HepG2 (cell line): ENCODE data around the gene MRFAP1.

Experiments used
- ERF ChIP-seq: IDR thresholded peaks from 2 replicates; pipeline ENCODE4 v1.6.1; 2018; ENCODE audit warnings: missing biosample characterization, missing genetic modification reagents
- NFRKB ChIP-seq: fragments of 450-650 bp; IDR thresholded peaks from 2 replicates; pipeline ENCODE4 v1.6.1; 2017
- POLR2AphosphoS5 ChIP-seq: IDR thresholded peaks from 2 replicates; pipeline ENCODE4 v1.6.1; 2012; ENCODE audit warnings: low read depth, low read length
- TF ChIP-seq, protein P1 (sequence below): sonication (generic); formaldehyde crosslinking; IDR thresholded peaks from 2 replicates; pipeline ENCODE4 v1.5.0; 2020; ENCODE audit warnings: mild to moderate bottlenecking, missing genetic modification reagents, moderate library complexity

DNA sequence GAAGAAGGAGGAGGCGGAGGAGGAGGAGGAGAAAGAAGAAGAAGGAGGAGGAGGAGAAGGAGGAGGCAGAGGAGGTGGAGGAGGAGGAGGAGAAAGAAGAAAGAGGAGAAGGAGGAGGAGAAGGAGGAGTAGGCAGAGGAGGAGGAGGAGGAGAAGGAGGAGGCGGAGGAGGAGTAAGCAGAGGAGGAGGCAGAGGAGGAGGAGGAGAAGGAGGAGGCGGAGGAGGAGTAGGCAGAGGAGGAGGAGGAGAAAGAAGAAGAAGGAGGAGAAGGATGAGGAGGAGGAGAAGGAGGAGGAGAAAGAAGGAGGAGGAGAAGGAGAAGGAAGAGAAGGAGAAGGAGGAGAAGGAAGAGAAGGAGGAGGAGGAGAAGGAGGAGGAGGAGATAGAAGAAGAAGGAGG, 19.9 kb downstream of the MRFAP1 start:
- TF ChIP-seq POLR2AphosphoS5: no peak
- no peak for TF ChIP-seq NFRKB
- TF ChIP-seq, protein P1, sequence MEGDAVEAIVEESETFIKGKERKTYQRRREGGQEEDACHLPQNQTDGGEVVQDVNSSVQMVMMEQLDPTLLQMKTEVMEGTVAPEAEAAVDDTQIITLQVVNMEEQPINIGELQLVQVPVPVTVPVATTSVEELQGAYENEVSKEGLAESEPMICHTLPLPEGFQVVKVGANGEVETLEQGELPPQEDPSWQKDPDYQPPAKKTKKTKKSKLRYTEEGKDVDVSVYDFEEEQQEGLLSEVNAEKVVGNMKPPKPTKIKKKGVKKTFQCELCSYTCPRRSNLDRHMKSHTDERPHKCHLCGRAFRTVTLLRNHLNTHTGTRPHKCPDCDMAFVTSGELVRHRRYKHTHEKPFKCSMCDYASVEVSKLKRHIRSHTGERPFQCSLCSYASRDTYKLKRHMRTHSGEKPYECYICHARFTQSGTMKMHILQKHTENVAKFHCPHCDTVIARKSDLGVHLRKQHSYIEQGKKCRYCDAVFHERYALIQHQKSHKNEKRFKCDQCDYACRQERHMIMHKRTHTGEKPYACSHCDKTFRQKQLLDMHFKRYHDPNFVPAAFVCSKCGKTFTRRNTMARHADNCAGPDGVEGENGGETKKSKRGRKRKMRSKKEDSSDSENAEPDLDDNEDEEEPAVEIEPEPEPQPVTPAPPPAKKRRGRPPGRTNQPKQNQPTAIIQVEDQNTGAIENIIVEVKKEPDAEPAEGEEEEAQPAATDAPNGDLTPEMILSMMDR (CRISPR knock-in tag): no peak
- TF ChIP-seq ERF: no peak
